ENCODE results near the gene CCNL1. TPM values are rescaled to one million over a fixed set of nuclear protein-coding genes. Genes with fewer than 3 reads are reported as not detected.

CCNL1 gene
- total and polyA plus RNA-seq, 2 of the 8 experiments (the other 6 are each of a cell fraction or from before 2014, with no cell fraction given), result 64.5 to 68.6 TPM

GRCh38 chr3:157100608-157101396, 59.1 kb downstream of the CCNL1 start:
- no peaks in the 10 kb centered on the region; the same call in 1 of the 2 replicates for H3K79me1 ChIP-seq (ENCODE audit: low read depth, low read length)
- no peak overlapping the region for H3K4ac ChIP-seq (replicated peaks; ENCODE audit: insufficient read length, low read depth, low read length)
- CTCF ChIA-PET (ENCODE audit: partially characterized antibody), result interaction anchor here (0.9 to 56.4 kb wide), 3 partner anchors 10 to 29 kb away, joined by 3 to 1014 read pairs (median 5); no protein-coding TSS in a partner anchor
- WGBS, 2 experiments (ENCODE audit: extremely low coverage in 1 of 2, insufficient coverage in 1 of 2, insufficient read length in 1 of 2, insufficient replicate concordance in 2 of 2, low coverage in 1 of 2, low lambda C conversion rate in 2 of 2, missing lambda C conversion rate in 1 of 2), result 87% methylated on average over 8 of the region's 8 CpGs; no CpG with 5 or more reads in 1 of the 2 experiments
- H3K23ac ChIP-seq (ENCODE audit: insufficient read length), result no peak overlapping the region
- FAIRE-seq, result no peak
- H3K56ac ChIP-seq (replicated peaks; ENCODE audit: insufficient read length, low read depth, low read length), result no peak overlapping the region
- no peak overlapping the region for H4K91ac ChIP-seq (replicated peaks; ENCODE audit: insufficient read length, low read length)
- H2AK5ac ChIP-seq (ENCODE audit: low read depth, low read length), result no peak overlapping the region
- no peak overlapping the region for H2AFZ ChIP-seq (ENCODE audit: low read length)
- POLR2A ChIA-PET (ENCODE audit: partially characterized antibody), result no interaction called here
- H3K9me3 ChIP-seq (ENCODE audit: insufficient read depth in 2 of 2, low read depth in 1 of 2, low read length in 1 of 2), result no peaks in the 10 kb centered on the region
- H3K27me3 ChIP-seq (replicated peaks in 1 of 4; ENCODE audit: control insufficient read depth in 3 of 4, extremely low read depth in 1 of 4, insufficient read depth in 3 of 4, low read length in 3 of 4), result no peaks in the 10 kb centered on the region
- H3K23me2 ChIP-seq (ENCODE audit: low read depth, low read length), result no peaks in the 10 kb centered on the region
- no peak overlapping the region for H2BK5ac ChIP-seq (ENCODE audit: low read depth, low read length)
- H4K5ac ChIP-seq (ENCODE audit: insufficient read length, low read depth, low read length), result no peak overlapping the region
- H3K4me1 ChIP-seq (replicated peaks in 1 of 4; ENCODE audit: control insufficient read depth in 3 of 4, insufficient read depth in 4 of 4, low read length in 3 of 4), result peaks cover 0 to 4% (median 2%) of the 10 kb centered on the region in 4 experiments; a peak in 2 of 7 replicates
- no peaks in the 10 kb centered on the region for H4K20me1 ChIP-seq (replicated peaks in 1 of 2; ENCODE audit: control insufficient read depth in 1 of 2, insufficient read depth in 2 of 2, low read length in 2 of 2)
- H3K79me2 ChIP-seq (ENCODE audit: control insufficient read depth in 1 of 2, insufficient read depth in 2 of 2, low read length in 2 of 2), result no peaks in the 10 kb centered on the region
- no peak overlapping the region for H4K8ac ChIP-seq (ENCODE audit: extremely low read depth, insufficient read depth, low read length)
- H3K36me3 ChIP-seq (ENCODE audit: control insufficient read depth in 2 of 4, insufficient read depth in 4 of 4, low read length in 3 of 4), result no peaks in the 10 kb centered on the region
- H2BK20ac ChIP-seq (ENCODE audit: low read length), result no peak overlapping the region
- no peak overlapping the region for H3K9ac ChIP-seq (replicated peaks in 1 of 4; ENCODE audit: extremely low read depth in 1 of 4, low read depth in 3 of 4, low read length in 3 of 4)
- TF ChIP-seq RAD21 (IDR thresholded peaks at IDR 0.05 in 1 of 2, conservative IDR thresholded peaks at IDR 0.05 in 1 of 2; ENCODE audit: low read depth in 2 of 2, low read length in 2 of 2), result no peak
- TF ChIP-seq SP1 (IDR thresholded peaks at IDR 0.05; ENCODE audit: low read depth, low read length), result no peak
- no peak overlapping the region for H3K27ac ChIP-seq (ENCODE audit: low read depth, low read length)
- no peak overlapping the region for H3K4me2 ChIP-seq (ENCODE audit: insufficient read depth in 1 of 2, low read depth in 2 of 2, low read length in 2 of 2)
- no peak overlapping the region for H3K4me3 ChIP-seq (ENCODE audit: extremely low read depth in 1 of 4, insufficient read depth in 2 of 4, low read depth in 3 of 4, low read length in 4 of 4)
- no peak overlapping the region for H3K14ac ChIP-seq (ENCODE audit: insufficient read length)
- DNase-seq (ENCODE audit: low read depth in 1 of 2, low spot score in 2 of 2), result no peak
- H2BK15ac ChIP-seq (ENCODE audit: low read length), result no peak overlapping the region
- H3K18ac ChIP-seq (ENCODE audit: extremely low read depth, low read length), result no peak overlapping the region
- no peak overlapping the region for H2BK12ac ChIP-seq (ENCODE audit: low read depth, low read length)
- H2BK120ac ChIP-seq (replicated peaks; ENCODE audit: low read depth, low read length), result no peak overlapping the region
